Measurements from ENCODE around the gene PPP1R14C.

PPP1R14C gene

DNA sequence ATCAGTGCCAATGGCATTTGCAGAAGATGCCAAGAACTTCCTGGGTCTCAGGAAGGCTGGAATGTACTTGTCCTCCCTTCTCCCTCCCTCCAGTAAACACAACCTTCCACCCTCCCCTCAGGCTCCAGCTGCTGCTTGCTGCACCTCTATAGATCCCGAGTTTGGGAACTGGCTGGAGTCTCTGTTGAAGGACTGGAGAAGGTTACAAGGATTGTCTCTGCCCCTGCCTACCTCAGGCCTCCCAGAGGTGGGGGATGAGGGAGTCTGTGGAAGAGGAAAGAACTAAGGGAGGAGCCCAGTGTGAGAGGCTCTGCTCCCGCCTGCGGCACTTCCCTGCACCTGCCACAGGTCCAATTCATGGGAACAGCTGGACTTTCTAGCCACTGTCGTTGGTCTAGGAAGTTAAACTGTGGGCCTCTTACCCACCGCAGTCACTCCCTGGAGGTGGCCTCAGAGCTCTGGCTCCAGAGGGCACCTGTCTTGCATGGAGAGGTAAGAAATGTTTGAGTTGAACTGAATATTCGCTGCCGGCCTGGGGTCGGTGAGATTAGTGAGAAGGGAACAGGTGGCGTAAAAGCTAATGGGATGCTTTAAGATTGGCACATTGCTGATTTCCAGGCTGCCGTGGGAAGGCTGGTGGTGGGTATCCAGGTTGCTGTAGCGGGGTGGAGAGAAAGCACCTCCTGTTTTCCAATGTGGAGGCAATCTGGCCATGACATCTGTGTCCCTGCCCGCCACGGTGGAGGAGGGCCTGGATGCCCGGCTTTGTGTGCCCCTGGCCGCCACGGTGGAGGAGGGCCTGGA, 54.3 kb downstream of the PPP1R14C start:
- no peak for DNase-seq

DNA sequence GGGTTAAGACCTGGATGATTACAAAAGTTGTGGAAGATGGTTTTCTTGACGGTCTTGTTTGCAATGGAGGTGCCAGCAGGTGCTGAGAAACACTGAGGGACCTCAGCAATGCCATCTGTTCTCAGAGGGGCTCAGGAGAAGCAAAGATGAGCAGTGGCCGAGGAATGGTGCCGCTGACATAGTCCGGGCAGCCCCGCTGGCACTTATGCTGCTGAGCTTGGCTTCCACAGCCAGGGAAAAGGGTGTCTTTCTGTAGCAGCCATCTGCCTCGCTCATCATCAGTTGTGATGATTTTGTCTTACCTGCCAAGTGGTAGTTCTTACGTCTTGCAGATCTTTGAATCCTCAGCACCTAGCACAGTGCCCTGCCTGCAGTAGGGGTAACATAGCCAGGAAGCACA, 55.7 kb downstream of the PPP1R14C start:
- DNase-seq: no peak

DNA sequence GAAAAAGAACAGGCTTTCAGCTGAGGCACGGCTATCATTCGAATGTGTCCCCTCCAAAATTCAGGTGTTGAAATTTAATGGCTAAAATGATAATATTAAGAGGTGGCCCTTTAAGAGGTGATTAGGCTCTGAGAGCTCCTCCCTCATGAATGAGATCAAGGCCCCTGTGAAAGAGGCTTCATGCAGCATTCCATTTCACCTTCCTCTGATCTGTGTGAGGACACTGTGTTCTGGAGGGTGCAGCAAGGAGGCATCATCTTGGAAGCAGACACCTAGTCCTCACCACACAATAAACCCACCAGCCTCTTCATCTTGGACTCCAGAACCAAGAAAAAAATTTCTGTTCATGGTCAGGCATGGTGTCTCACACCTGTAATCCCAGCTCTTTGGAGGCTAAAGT, 56.4 kb downstream of the PPP1R14C start:
- no peak for DNase-seq

DNA sequence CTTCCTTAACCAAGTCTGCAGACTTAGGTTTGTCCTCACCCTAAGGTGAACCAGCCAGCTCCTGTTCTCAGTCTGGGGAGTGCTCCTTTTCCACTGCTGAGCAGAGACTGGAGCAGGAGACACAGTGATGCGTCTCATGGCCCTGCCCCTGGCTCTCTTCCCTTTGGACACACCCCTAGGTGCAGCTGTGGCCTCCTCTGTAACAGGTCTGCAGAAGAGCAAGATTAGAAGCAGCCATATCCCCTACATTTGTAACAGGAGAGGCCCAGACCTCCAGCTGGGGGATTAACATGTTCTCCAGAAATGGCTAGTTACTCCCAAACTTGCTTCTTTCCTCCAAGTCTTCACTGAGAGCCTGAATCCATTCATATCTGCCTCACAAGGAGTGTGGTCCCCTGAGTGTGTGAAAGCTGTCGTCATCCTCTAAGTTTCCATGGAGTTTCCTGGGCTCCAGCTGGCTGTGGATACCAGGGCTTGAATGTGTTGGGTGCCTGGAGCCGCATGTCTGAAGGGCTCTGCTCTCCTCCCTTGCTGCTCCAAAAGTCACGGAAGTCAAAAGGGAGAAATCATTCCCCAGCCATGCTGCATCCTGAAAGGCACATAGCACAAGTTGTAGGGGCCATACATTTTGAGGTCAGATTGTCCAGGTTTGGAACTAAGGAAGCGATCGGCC, 57.7 kb downstream of the PPP1R14C start:
- DNase-seq: no peak

DNA sequence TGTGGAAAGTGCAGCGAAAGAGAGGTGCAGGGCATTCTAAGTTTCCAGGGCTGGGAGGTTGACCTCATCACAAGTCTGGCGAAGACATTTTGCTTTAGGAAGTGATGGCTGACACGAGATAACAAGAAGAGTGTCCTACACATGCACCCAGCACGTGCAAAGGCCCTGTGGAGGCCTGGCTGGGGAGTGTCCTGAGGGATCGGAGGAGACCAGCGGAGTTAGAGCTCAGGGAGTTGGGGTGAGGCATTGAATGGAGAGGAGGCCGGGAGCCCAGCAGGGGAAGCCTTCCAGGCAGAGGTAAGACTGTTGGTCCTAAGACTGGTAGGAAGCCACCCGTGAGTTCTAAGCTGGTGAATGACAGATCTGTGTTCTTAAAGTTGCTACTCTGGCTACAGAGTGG, 58.4 kb downstream of the PPP1R14C start:
- DNase-seq: no peak

DNA sequence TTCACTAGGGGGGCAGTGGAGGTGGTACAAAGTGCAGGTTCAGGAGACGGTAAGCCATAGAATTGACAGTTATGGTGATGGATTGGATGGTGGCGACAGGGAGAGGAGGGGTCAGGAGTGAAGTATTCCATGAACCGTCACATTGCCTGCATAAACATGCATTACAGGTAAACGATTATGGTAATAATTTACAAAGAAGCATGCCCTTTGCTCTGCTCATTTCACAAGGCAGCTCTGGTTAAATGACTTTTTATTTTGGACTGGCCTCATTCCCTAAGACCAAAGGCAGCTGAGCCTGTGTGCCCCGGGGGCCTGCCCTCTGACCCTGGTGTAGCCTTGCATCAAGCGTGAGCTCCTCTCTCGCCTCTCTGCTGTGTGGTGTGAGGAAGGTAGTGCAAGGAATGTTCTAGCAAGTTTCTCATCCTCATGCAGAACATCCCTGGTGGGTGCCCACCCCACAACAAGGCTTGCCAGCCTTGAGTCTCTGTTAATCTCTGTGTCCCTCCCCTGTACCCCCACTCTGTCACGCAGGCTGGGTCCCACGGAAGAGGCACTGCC, 59.0 kb downstream of the PPP1R14C start:
- DNase-seq: no peak

DNA sequence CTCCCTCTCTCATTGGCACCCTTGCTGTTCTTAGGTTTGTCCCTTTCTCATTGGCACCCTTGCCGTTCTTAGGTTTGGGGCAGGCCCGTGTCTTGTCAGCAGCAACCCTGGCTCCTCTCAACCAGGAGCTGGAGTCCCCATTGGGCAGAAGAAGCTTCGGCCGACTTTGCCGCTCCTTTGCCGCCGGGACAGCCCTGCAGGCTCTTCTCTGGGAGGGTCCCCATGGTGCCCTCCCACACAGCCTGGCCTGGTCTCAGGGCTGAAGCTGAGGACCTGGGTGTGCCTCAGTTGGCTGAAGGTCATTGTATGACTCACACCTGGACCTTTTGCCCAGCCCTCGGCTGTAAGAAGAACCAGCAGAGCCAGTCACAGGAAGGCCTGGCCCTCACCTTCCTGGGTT, 59.6 kb downstream of the PPP1R14C start:
- DNase-seq: no peak

DNA sequence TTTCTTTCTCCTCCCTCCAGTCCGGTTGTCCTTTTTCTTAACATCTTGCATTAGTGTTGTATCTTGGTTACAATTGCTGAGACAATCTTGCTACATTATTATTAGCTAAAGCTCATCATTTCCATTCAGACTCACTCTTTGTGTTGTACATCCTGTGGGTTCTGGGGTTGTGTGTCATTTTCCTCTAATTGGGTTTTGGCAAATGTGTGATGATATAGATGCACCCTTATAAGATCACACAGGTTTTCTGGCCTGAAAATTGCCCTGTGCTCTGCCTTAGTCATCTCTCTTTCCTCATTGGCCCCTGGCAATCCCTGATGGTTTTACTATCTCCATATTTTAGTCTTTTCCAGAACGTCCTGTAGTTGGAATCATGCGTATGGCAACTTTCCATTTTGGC, 60.1 kb downstream of the PPP1R14C start:
- no peak for DNase-seq

DNA sequence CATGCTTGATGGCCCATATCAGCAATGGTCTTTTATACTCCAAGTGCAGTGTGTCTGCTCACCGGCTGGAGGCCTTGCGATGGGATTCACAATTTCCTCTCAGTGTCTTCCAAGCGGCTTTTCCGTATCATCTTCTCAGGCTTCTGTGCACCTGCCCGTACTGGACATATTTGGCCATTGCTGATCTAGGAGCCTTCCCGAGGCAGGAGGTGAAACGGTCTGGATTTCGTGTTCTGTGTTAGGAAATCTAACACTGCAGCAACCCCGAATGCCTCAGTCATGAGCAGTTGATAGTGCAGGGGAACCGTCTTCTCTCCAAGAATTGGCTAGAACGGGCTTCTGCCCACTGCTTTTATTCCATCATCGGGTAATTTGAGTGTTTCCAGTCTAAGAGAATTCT, 60.5 kb downstream of the PPP1R14C start:
- DNase-seq: no peak

DNA sequence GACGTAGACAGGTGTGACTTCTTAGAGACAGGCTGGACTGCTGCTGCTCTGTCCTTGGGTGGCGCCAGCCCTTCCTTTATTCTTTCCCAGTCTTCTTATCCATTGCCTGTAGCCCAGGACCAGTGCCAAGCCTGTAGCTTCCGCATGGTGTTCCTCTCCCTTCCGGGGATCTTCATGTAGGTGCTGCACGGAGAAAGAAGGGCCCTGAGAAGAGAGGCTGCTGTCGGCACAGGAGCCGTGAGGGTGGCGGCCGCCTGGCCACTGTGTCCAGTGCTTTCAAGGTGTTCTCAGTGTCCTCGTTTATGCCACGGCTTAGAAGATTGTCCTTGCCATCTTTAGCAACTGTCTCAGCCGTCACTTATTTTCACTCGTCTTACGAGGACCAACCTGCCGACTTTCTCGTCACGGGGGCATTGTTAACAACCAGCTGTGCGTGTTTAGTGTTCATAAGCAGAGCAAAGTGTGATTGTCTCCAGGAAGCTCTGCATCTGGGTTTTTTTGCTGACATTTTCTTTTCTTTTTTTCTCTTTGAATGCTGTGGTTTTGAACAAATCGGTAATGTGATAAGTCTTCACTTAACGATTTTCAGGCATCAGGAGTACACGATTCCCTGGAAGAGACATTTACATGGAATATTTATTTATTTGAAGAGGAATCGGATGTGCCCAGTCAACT, 61.2 kb downstream of the PPP1R14C start:
- no peak for DNase-seq

DNA sequence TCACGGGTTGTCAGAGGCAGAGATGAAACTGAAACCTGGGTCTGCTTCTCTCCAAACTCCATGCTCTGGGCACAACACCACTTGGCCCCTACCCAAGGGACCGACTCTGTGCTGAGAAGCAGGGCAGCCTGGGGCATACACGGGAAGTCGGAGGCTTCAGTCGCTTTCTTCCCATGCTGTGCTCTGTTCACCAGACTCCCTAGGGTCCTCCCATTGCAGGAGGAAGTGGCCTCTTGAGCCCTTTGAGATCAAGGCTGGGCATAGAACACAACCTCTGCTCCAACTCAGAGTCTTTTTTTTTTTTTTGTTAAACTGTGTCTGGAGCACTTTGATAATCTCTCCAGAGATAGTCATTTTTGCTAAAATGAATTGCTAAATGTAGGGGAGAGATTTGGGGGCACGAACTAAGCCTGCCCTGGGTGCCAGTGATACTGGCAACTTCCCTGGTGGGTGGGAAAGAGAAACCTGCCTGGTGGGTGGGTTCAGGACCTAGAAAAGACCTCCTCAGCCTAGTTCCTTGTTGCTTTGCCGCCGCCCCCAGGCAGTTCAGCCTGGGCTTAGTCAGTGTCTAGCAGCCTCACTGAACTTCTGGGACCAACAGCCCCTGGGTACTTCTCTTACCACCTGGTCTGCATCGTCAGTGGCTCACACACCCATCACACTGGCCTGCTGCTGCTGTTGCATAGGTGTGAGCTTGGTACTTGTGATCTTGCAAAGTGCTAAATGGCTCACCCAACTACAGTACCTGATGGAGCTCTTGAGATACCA, 62.0 kb downstream of the PPP1R14C start:
- no peak for DNase-seq

DNA sequence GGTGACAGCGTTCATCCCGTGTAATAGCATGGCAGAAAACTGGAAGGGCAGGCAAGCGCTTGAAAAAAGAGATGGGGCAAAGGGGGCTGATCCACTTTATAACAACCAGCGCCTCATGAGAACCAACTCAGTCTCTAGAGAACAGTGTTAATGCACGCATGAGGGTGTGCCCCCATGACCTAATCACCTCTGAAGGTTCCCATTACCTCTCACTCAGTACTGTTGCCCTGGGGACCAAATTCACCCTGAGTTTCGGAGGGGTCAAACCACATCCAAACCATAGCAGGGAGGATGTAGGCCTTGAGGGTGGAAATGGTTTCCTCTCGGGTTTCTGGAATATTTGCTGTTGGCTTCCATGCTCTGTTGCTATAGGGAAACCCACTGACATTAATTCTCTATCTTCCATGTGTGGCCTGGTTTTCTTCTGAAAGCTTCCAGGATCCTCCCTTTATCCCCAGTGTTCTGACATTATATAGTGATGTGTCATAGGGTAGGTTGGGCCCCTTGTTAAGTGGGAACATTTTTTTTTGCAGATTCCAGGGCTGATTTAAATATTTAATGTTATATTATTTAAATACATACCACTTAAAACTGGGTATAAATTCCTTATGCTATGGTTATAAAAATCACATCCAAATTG, 65.2 kb downstream of the PPP1R14C start:
- no peak for DNase-seq

DNA sequence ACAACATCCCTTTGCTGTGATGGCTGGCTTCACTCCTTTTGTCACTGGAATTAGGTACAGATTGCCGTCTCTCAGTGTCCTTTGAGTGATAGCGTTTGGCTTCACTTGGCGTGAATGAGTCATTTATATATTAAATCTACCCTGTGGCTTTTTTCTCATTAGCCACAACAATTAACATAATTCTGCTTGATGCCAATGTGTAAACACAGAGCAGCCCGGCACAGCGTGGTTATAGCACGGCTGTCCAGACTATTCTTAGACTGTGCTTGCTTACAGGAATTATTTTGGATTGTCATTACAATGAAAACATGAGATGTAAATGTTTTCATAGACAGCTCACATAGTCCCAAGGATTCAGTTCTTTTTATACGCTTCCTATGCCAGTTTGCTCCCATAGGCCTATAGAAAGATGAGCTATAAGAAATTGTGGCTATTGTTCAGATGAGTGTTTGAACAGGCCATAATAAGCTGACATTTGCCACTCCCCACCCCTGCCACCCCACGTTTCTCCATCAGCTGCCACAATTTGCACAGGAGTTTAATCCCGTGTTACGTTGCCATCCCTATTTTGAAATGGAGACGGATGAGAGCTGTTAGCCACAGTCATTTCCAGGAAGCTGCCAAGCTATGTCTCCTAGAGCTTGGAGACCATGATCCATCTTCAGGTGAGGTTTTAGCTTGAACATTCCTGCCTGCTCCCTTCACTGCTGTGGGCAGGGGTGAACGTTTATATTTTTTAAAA, 65.9 kb downstream of the PPP1R14C start:
- DNase-seq: no peak

DNA sequence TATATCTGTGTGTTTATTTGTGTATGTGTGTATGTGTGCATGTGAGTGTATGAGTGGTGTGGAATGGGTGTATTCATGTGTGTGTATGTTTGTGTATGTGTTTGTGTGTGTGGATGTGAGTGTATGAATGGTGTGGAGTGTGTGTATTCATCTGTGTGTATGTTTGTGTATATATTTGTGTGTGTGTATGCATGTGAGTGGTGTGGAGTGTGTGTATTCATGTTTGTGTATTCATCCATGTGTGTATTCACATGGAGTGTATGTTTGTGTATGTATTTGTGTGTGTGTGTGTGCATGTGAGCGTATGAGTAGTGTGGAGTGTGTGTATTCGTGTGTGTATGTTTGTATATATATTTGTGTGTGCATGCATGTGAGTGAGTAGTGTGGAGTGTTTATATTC, 66.6 kb downstream of the PPP1R14C start:
- DNase-seq: no peak

DNA sequence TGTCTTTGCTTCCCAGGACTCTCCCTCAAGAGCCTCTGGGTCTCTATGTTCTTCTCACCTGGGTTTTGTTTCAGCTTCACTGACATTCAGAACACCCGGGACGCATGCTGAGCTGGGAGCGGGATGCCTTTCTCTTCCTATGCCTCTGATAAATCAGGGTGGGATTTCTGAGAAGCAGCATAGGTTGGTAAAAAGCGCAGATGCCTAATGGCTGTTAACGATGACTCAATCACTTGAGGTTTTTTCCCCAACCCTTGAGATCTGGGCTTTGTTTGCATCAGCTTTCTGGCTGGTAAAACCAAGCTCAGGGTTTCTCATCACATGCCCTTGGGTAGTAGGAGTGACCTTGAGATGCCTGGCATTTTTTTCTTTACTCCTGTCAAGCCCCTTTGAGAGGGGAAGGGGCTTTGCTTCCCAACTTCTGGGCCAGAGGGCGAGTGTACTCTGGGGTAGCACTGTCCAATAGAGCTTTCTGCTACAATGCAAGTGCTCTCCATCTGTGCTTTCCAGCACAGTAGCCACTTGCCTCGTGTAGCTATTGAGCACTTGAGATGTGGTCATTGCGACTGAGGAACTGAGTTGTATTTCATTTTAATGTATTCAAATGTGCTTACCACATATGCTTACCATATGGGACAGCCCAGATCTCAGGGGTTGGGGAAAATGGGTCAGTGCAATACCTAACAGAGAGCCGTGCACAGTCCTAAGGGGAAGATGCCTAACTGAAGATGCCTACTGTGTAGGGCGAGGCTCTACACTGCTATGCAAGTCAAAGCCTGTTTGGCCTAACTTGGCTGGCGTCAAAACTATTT, 69.1 kb downstream of the PPP1R14C start:
- no peak for DNase-seq

DNA sequence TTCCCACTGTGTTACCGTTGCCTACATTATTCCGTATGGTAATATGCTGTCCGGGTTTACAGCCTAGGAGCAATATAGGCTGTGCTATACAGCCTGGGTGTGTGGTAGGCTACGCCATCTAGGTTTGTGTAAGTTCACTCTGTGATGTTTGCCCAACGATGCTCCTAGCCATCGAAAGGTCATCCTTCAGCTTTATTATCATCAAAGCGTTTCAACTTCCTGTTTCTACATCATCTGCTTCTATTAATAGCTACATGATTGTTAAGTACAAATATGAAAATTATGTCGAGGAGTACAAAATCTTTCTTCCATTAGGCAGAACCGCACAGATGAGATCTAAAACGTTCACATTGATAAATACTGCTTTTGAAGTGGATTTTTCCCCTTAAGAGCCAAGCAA, 69.9 kb downstream of the PPP1R14C start:
- no peak for DNase-seq

DNA sequence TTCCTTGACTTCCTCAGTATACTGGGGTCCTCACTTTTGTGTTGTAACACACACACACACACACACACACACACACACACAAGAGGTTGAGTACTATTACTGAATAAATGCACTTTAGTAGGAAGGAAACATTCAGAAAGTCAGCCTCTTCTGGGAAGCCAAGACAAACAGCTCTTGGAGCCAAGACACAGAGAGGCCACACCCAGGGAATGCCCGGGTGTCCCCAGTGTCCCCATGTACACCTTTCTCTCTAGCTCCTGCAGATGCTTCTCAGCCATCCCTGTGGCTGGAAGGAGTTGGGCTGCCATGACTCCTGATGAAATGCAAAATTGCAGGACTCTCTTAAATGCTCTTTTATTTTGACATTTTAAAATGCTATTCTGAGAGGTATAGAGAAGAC, 70.5 kb downstream of the PPP1R14C start:
- no peak for DNase-seq

DNA sequence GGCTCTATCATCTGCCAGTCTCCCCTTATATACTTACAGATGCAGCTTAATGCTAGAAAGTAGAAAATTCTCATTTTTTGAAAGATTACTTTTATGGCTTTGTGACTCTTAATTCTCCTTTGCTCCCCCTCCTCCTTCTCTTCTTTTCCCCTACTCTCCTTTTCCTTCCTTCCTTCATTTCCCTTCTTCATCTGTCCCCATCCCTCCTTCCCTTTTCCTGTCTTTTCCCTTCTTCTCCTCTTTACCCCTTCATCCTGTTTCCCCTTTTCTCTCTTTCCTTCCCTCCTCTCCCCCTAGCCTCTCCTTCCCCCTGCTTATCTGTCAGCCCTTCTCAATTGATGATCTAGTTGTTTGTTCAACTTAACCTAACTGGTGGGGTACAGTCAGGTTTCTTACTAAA, 71.5 kb downstream of the PPP1R14C start:
- no peak for DNase-seq

DNA sequence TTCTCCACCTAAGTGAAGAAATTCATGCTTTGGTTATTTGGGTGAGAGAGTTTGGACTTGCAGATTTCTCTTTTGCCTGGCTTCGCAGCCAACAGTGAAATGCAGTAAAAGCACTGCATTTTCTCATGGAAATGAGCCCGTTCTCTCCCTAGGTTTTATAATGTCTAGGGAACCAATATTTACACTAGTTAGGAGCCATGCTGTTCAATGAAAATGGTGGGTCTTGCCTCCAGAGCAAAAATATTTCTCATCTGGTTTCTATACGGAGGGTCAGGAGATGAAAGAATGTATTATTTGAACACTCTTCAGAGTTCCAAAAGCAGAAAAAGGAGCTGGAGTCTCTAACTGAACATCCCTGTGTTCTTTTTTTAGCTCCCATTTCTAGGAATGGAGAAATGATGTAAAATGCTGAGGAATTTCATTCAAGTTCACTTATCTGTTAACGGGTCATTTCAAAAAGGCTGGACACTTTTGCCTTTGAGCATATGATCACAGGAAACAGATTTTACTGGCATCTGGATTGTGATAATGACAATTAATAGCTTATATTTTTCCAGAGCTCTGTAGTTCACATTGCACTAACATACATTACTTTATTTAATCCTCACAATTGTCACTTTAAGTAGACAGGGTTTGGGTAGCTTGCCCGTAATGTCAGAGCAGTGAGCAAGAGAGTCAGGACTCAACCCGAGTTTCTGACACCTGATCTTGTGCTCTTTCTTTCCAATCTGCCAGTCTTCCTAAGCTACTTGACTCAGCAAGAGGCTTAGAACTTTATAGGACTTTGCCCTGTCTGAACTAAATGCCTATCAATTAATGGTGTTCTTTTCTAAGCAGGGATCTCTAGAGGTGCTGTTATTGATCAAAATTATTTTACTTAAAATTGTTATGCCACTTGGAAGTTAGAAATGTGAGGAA, 78.0 kb downstream of the PPP1R14C start:
- DNase-seq: no peak

DNA sequence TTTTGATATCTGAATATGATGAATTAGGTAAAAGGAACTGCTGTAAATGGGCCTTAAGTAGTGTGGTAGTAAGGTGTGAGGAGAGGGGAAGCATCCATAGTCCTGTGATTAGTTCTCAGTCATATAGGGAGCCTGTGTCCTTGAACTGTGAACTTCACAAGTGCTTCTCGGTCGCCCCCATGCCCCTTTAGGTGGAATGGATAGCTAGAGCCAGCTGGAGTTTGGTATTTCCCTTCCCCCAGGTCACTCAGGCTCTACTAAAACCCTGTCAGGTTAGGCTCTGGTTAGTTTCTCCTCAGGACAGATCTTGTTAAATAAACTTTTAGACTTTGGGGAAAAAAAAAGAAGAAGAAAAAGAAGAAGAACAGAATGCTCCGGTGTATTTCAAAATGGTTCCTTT, 82.0 kb downstream of the PPP1R14C start:
- no peak for DNase-seq

Measured in stimulated activated CD4-positive, alpha-beta T cell treated with anti-CD3 and anti-CD28 coated beads, Interleukin-4, amount 100 ng/mL, for 24 hours (primary cell).